ENCODE measurements around the gene ST14. TPM values are rescaled to one million over a fixed set of nuclear protein-coding genes. Genes with fewer than 3 reads are reported as not detected.

ST14 gene
- total RNA-seq, 1 donor from 2014 or later = 1.4 TPM

DNA sequence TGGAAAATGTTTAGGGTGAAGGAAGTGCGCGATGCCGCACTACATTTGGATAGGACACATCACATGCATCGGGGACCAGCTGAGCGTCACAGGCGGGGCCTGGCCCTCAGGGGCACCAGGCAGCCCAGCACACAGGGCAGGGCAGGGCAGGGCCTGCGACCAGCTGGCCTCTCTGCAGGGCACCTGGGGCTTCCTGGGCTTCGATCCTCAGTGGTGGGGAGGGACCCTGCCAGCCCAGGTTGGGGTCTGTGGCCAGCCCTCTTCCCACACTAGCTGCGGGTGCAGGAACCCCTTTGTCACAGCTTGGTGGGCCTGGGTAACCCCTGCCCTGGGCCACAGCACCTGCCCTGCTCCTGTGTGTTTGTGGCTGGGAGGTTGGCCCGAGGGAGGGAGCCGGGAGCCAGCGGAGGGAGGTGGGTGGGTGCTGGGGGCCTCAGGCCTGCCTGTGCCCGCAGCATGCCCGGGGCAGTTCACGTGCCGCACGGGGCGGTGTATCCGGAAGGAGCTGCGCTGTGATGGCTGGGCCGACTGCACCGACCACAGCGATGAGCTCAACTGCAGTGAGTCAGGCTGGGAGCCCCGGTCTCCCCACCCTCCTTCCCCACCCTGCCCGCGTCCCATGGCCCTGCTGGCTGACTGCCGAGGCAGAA lies 37.9 kb downstream of the ST14 start:
- TF ChIP-seq EZH2phosphoT487 (IDR thresholded peaks at IDR 0.05) (no peak), EZH2 (IDR thresholded peaks at IDR 0.05) (no peak)
- TF ChIP-seq, protein P1, sequence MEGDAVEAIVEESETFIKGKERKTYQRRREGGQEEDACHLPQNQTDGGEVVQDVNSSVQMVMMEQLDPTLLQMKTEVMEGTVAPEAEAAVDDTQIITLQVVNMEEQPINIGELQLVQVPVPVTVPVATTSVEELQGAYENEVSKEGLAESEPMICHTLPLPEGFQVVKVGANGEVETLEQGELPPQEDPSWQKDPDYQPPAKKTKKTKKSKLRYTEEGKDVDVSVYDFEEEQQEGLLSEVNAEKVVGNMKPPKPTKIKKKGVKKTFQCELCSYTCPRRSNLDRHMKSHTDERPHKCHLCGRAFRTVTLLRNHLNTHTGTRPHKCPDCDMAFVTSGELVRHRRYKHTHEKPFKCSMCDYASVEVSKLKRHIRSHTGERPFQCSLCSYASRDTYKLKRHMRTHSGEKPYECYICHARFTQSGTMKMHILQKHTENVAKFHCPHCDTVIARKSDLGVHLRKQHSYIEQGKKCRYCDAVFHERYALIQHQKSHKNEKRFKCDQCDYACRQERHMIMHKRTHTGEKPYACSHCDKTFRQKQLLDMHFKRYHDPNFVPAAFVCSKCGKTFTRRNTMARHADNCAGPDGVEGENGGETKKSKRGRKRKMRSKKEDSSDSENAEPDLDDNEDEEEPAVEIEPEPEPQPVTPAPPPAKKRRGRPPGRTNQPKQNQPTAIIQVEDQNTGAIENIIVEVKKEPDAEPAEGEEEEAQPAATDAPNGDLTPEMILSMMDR (IDR thresholded peaks at IDR 0.05) = no peak

DNA sequence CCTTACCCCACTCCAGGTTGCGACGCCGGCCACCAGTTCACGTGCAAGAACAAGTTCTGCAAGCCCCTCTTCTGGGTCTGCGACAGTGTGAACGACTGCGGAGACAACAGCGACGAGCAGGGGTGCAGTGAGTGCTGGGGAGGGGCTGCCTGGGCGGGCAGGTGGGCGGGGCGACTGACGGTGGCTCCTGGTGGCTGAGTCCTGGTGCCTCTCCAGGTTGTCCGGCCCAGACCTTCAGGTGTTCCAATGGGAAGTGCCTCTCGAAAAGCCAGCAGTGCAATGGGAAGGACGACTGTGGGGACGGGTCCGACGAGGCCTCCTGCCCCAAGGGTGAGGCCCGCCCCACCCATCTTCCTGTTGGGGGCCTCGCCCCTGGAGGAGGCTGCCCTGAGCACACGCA lies 38.7 kb downstream of the ST14 start:
- no peaks in the 10 kb centered on the region for H3K36me3 ChIP-seq
- Mint-ChIP-seq H3K27ac (no peak overlapping the region), H3K36me3 (no peaks in the 10 kb centered on the region), H3K4me3 (no peak overlapping the region), H3K27me3 (ENCODE audit: insufficient read depth, low read depth) (peaks cover 4% of the 10 kb centered on the region), H3K9me3 (peaks cover 7% of the 10 kb centered on the region), H3K4me1 (peaks cover 2% of the 10 kb centered on the region)
- TF ChIP-seq EZH2 (IDR thresholded peaks at IDR 0.05) (no peak), EZH2phosphoT487 (IDR thresholded peaks at IDR 0.05) (no peak)
- TF ChIP-seq, protein P1 (IDR thresholded peaks at IDR 0.05) = no peak
- DNase-seq (ENCODE audit: low spot score) = no peak
- H4K20me1 ChIP-seq (ENCODE audit: low read depth) = no peaks in the 10 kb centered on the region
- H3F3A ChIP-seq (ENCODE audit: low read depth) = no peaks in the 10 kb centered on the region
- no peaks in the 10 kb centered on the region for H3K4me1 ChIP-seq
- H3K9ac ChIP-seq = no peak overlapping the region
- H2AFZ ChIP-seq (replicated peaks) = no peak overlapping the region
- no peak overlapping the region for H3K27ac ChIP-seq
- no peak overlapping the region for H3K4me3 ChIP-seq
- no peaks in the 10 kb centered on the region for H3K9me3 ChIP-seq (ENCODE audit: low read depth)
- no peaks in the 10 kb centered on the region for H3K79me2 ChIP-seq (ENCODE audit: low read depth)
- H3K4me2 ChIP-seq = no peak overlapping the region
- H3K27me3 ChIP-seq = no peaks in the 10 kb centered on the region

More for the DNA sequence above, 37.9 kb downstream of the ST14 start:
- Mint-ChIP-seq H3K27me3 (ENCODE audit: insufficient read depth, low read depth) (peaks cover 4% of the 10 kb centered on the region), H3K4me3 (no peak overlapping the region), H3K4me1 (peaks cover 2% of the 10 kb centered on the region), H3K36me3 (no peaks in the 10 kb centered on the region), H3K9me3 (peaks cover 7% of the 10 kb centered on the region), H3K27ac (no peak overlapping the region)
- Histone ChIP-seq H3K4me2 (no peak overlapping the region), H3K9ac (no peak overlapping the region), H3K27me3 (no peaks in the 10 kb centered on the region), H3F3A (ENCODE audit: low read depth) (no peaks in the 10 kb centered on the region), H3K36me3 (no peaks in the 10 kb centered on the region), H3K27ac (no peak overlapping the region), H3K4me1 (no peaks in the 10 kb centered on the region), H3K79me2 (ENCODE audit: low read depth) (no peaks in the 10 kb centered on the region), H4K20me1 (ENCODE audit: low read depth) (no peaks in the 10 kb centered on the region), H2AFZ (replicated peaks) (no peak overlapping the region), H3K4me3 (no peak overlapping the region), H3K9me3 (ENCODE audit: low read depth) (no peaks in the 10 kb centered on the region)
- DNase-seq (ENCODE audit: low spot score) = no peak

DNA sequence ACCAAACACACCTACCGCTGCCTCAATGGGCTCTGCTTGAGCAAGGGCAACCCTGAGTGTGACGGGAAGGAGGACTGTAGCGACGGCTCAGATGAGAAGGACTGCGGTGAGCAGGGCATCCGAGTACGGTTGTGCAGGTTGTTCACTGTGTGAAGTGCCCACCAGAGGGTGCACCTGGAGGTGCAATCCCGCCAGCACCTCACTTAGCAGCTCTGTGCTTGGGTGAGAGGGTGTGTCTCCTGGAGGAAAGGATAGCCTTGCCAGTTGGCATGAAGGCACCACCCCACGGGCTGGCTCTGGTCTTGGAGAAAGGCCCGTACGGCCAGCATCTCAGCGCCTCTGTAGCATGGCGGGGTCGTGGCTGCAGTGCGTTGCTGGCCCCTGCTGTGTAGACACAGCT lies 39.4 kb downstream of the ST14 start:
- DNase-seq (ENCODE audit: low spot score) = no peak
- H3K27ac Mint-ChIP-seq = no peak overlapping the region
- H3K9me3 ChIP-seq (ENCODE audit: low read depth) = no peaks in the 10 kb centered on the region
- no peak overlapping the region for H3K27ac ChIP-seq
- no peak overlapping the region for H3K9ac ChIP-seq
- no peaks in the 10 kb centered on the region for H3K79me2 ChIP-seq (ENCODE audit: low read depth)
- H3K27me3 ChIP-seq = no peaks in the 10 kb centered on the region
- H3K4me2 ChIP-seq = no peak overlapping the region
- H4K20me1 ChIP-seq (ENCODE audit: low read depth) = no peaks in the 10 kb centered on the region
- no peak overlapping the region for H2AFZ ChIP-seq (replicated peaks)
- peaks cover 7% of the 10 kb centered on the region for H3K9me3 Mint-ChIP-seq
- no peak overlapping the region for H3K4me3 ChIP-seq
- H3K4me1 ChIP-seq = no peaks in the 10 kb centered on the region
- no peaks in the 10 kb centered on the region for H3K36me3 Mint-ChIP-seq
- H3F3A ChIP-seq (ENCODE audit: low read depth) = no peaks in the 10 kb centered on the region
- peaks cover 2% of the 10 kb centered on the region for H3K4me1 Mint-ChIP-seq
- no peaks in the 10 kb centered on the region for H3K36me3 ChIP-seq
- TF ChIP-seq EZH2 (IDR thresholded peaks at IDR 0.05) = no peak
- TF ChIP-seq, protein P1 (IDR thresholded peaks at IDR 0.05) = no peak
- TF ChIP-seq EZH2phosphoT487 (IDR thresholded peaks at IDR 0.05) = no peak
- H3K4me3 Mint-ChIP-seq = no peak overlapping the region
- peaks cover 2% of the 10 kb centered on the region for H3K27me3 Mint-ChIP-seq (ENCODE audit: insufficient read depth, low read depth)
